Glomerular visceral epithelial cell (primary cell): ENCODE data around the gene MYNN.
A peak's percentile ranks its signal among the peaks of the same experiment; 100 is the strongest.
"Not testable (repeated sequence)": the region's sequence is repeated elsewhere in the genome, so short reads cannot be mapped to it uniquely, and the experiment has no call there.

ENCODE experiments used
- DNase-seq: peaks from one replicate; pipeline ENCODE4 v3.0.0-alpha.2; 2016; ENCODE audit errors: extremely low spot score

Gene MYNN

GRCh38 chr3:169772897-169773816, at the start of gene MYNN:
Gene MYNN (plus strand): TSS chr3:169773396. CDS start chr3:169774296, 900 bp downstream.
- DNase-seq: peak; percentile 86

DNA sequence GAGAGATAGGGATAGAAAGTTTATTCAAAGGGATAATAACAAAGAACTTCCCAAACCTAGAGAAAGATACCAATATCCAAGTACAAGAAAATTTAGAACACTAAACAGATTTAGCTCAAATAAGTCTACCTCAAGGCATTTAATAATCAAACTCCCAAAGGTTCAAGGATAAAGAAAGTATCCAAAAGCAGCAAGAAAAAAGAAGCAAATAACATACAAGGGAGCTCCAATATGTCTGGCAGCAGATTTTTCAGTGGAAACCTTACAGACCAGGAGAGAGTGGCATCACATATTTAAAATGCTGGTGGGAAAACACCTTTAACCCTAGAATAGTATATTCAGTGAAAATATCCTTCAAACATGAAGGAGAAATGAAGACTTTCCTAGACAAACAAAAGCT, 41.3 kb upstream of the MYNN start:
- not testable (repeated sequence) for DNase-seq

GRCh38 chr3:169739067-169739466, 34.1 kb upstream of the MYNN start:
- DNase-seq: no peak

- DNase-seq: no peak
These were observed 28.7 kb upstream of the MYNN start for GRCh38 chr3:169744366-169745054.

DNA sequence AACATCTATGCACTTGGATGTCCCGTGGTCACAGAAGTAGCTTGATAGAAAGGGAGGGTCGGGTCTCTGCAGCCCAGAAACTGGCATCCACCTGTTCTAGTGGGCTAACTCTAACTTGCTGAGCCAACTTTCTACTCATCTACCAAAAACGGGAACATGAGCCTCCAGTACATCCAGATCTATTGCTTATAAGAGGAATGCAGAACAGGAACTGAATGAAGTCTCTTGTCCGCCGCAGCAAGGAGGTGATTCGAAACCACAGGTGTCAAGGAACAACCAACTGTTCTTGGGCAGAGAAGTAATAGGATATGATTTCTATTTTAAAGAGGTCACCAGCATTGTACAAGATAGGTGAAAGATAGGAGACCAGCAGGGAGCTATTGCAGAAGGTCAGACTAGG, 26.3 kb upstream of the MYNN start:
- no peak for DNase-seq

DNA sequence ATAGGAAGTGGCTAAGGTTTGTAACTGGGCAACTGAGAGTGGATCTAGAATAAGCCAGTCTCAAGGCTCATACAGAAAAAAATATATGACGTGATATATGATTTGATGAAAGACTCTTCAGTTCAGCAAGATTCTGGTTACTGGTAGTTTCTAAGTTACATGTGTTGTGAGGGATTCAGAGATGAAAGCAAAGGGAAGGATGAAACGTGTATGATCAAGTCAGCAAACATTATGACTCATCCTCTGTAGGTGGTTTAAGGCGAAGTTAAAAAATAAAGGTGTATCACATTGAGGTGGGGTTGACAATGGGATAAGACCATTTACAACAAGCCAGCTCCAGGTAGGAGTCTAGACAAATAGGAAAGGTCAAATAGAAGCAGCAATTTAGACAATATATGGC, 24.5 kb upstream of the MYNN start:
- DNase-seq: no peak

GRCh38 chr3:169750665-169751064, 22.5 kb upstream of the MYNN start:
- DNase-seq: no peak

DNA sequence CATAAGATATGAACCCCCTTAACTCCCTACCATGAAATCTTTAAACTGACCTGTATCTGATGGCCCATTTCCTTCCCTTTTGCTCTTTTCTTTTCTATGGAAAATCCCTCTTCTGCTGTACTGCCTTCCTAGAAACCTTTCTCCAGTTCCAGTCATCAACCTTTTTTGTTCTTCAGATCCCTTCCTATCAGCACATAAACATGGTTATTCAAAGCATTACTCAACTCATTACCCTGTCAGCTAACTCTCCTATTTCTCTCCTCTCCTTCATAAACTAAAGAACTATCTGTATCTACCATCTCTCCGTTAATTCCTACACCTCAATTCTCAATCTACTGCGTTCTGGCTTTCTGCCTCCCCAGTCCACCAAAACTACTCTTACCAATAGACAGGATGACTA, 21.3 kb upstream of the MYNN start:
- no peak for DNase-seq

DNA sequence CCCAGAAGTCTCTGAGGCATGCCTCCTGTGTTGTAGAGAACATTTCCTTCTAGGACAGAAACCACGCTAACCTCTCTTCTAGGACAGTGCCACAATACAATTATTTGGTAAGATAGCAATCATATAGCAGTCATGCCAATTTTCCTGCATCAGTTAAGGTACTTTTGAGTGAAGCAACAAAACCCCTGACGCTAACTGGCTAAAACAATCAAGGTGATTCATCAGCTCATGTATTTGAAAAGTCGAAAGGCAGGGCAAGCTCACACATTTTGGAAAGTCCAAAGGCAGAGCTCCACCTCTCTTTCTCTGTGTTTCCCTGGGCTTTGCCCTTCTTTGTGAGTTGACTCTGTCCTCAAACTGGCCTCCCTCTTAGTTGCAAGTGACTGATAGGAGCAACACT, 18.5 kb upstream of the MYNN start:
- DNase-seq: no peak

- DNase-seq: no peak
These were observed 17.7 kb upstream of the MYNN start for GRCh38 chr3:169755488-169755887.

GRCh38 chr3:169758359-169758994, 14.7 kb upstream of the MYNN start:
- no peak for DNase-seq

GRCh38 chr3:169759256-169759655, 13.9 kb upstream of the MYNN start:
- DNase-seq: peak; percentile 63

DNA sequence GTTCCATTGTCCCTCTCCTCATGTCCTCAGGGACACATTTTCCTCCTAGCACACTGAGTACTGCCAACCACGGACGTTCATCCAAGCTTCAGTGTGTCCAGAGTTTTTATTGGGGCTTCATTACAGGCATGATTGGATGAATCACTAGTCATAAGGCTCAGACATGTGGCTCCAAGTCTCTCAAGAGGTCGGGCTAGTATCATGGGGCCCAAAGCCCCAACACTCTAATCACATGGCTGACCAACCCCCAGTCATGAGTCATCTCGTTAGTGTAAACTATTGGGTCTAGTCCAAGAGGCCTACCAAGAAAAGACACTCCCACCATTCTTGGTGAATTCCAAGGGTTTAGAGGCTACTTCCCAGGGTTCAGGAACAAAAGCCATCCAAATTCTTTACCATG, 12.7 kb upstream of the MYNN start:
- DNase-seq: no peak

DNA sequence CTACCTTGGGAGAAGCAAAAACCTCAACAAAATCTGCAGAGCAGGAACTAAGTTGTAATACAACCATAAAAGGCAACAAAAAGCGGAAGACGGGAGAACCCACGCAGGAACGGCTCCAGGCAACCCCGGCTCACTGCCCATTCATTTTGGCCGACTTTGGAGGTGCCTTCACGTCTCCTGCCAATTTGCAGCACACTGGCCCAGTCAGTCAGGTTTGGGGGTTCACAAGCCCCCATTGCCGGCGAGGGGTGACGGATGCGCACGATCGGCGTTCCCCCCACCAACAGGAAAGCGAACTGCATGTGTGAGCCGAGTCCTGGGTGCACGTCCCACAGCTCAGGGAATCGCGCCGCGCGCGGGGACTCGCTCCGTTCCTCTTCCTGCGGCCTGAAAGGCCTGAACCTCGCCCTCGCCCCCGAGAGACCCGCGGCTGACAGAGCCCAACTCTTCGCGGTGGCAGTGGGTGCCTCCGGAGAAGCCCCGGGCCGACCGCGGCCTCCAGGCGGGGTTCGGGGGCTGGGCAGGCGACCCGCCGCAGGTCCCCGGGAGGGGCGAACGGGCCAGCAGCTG, 8.8 kb upstream of the MYNN start:
- peak; percentile 28 for DNase-seq

GRCh38 chr3:169764882-169765612, 8.1 kb upstream of the MYNN start, which contains the start of gene TERC:
Gene TERC (minus strand): TSS chr3:169765060.
- peak; percentile 83 for DNase-seq

DNA sequence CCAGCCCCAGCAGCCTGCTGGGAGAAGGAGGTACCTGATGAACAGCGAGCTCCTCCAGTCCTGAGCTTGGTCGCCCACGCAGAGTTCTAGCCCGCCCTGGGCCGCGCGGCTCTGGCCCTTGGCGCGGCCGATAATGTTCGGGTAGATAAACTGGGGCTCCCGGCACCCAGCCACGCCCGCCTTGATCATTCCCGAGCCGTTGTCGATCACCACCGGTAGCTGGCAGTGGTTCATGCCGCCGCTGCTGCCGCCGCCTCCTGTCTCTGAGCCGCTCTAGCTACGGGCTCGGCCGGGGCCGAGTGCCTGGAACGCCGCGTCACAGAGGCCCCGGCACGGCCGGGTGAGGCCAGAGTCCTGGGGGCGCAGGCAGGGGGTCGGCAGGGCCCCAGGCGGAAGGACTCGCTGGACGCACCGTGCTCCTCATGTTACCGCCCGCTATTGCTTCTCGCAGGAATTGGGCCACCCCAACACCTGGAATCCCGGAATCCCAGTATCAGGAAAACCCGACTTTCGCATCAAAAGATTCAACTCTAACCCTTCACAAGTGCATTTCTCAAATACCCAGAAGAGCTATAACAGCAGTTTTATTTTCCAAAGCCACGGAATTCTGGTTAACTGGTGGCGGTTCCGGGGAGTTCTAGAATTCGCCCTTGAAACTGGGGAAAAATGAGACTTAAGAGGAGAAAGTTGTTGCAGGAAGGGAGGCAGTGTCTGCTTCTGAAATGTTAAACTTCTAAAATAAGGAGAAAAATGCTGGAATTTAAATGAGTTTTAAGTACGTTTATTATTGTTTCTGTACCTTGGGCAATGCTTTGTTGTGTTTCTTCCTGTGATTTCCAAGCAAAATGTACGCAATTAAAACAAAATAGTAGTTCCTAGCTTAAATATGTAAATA, 3.7 kb upstream of the MYNN start, which contains the start of gene ACTRT3:
Gene ACTRT3 (minus strand): TSS at position 275 of the 895 bp plus-strand sequence. CDS start 41 bp downstream, at position 234.
- peak; percentile 57 for DNase-seq

- DNase-seq: peak; percentile 84
These were observed 1.5 kb upstream of the MYNN start for GRCh38 chr3:169771497-169772304.

- DNase-seq: peak; percentile 81
These were observed 795 bp upstream of the MYNN start for GRCh38 chr3:169772305-169772896.

GRCh38 chr3:169774186-169774585, 990 bp downstream of the MYNN start:
- DNase-seq: no peak
